GM19395 (cell line): ENCODE results near the gene HERC2.

ENCODE experiments used
- ATAC-seq: cut with Tn5 transposase; IDR thresholded peaks from one replicate; pipeline ENCODE4 v1.9.1; 2021; ENCODE audit warnings: mild to moderate bottlenecking, moderate library complexity; ENCODE audit not compliant: unreplicated experiment

HERC2 gene

DNA sequence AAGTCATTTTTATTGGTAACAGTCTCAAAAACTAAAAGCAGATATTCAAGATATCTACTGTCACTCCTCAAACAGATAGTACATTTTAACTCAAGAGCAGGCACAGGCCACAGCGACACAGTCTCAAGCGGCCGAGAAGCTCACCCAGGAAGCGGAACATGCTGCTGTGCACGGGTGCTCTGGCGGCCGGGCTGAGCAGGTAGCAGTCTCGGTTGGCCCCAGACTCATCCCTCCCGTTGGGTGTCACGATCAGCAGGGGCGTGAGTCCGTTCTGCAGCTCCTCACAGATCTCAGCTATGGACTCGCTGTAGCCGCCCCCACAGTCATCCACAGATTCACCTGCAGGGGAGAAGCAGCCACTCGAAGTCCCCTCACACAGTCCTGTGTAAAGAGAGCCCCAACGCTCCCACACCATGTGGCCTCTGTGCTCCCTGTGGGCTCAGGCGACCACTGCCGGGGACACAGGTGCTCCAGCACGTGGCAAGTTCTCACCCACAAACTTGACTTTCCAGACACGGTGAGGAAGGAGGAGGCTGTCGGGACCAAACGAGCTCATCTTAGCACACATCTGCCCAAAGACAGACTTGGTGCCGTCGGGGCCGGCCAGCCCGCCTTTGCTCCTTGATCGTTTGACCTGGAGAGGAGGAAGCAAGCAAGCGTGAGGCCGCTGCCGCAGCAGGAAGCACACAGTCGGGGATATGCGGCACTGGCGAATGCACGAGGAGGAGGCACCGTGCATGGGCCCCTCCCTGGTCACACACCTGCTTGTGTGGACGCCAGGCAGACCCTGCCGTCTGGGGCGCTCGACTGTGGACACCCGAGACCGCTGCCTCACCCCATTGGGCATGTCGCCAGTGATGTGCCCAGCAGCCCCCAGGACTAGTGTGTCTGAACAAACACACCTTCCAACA, 205.2 kb downstream of the HERC2 start:
- ATAC-seq = no peak

DNA sequence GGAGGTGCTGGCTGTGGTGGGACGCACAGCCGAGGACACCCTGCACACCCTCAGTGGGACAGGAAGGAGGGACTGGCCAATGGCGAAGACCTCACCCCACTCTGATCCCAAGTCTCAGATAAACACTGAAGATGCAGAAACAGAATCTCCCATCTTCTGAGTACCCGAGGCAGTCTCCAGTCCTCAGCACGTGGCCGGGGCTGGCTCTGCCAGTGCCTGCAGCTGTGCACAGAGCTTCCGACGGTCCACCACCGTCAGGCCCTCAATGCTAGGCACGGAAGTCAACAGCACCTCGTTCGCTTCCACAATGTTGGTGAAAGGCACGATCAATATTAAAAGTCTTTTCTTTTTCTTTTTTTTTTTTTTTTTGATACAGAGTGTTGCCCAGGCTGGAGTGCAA, 206.1 kb downstream of the HERC2 start:
- no peak for ATAC-seq

- no peak for ATAC-seq
These were observed 207.0 kb downstream of the HERC2 start for GRCh38 chr15:28114721-28115622.

- ATAC-seq = no peak
These were observed 207.9 kb downstream of the HERC2 start for GRCh38 chr15:28114114-28114455.

- no peak for ATAC-seq
These were observed 208.4 kb downstream of the HERC2 start for GRCh38 chr15:28113394-28114113.

DNA sequence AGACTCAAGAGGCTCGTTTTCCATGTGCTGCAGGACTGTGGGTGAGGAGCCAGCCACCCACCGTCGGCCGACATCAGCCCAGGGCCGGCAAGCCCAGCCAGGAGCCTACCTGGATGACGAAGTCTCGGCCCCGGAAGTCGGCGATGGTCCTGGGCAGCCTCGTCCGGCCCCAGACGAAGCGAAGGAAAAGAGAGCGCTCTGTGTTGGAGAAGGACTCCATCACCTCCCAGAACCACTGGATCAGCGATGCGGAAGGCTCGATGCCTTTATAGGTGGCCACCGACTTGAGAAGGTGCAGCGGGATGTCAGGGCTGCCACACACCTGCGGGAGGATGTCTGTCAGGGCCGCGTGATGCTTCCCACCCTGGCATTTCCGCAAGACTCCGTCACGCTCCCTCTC, 209.0 kb downstream of the HERC2 start:
- no peak for ATAC-seq

DNA sequence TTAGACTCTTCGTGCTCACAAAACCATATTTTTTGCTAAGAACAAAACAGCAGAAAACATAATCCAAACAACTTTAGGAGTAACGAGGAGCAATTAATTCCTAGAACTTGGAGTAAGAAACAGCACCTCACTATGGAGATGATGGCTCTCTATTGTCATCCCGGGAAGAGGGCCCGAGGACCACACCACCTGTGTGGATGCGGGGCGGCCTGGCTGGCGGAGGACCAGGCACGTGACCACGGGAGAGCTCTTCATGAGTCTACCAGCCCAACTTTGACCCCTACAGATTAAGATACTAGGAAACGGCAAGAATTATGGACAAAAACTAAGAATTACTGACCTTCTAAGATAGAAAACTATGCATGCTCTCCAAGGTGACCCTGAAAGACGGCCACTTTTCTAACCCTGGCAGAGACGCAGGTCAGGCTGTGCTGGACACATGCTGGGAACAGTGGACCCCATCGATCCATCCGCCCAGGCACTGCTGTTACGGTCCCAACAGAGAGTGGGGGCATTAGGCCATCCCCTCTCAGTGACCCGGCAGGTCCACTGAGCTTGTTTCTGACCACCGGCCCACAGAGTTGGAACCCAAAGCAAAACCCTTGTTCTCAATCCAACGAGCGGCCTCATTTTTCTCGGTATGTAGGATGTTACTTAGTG, 209.7 kb downstream of the HERC2 start:
- no peak for ATAC-seq

DNA sequence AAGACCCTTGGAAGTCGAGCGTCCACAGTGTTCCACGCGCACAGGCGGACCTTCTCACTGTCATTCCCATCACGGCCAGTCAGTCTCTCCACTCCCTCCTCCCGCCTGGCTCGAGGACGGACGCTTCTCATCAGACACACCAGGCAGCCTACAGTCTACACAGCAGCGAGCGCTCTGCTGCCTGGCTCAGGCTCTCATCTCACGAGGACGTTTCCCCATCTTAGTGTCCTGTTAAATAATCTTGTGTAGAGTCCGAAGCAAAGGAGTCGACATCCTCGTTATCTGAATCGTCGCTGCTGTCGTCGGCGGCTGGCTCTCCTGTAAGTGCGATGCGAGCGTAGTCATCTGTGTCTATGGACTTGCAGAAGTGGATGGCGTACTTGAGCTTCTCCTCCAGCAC, 210.4 kb downstream of the HERC2 start:
- ATAC-seq = no peak

DNA sequence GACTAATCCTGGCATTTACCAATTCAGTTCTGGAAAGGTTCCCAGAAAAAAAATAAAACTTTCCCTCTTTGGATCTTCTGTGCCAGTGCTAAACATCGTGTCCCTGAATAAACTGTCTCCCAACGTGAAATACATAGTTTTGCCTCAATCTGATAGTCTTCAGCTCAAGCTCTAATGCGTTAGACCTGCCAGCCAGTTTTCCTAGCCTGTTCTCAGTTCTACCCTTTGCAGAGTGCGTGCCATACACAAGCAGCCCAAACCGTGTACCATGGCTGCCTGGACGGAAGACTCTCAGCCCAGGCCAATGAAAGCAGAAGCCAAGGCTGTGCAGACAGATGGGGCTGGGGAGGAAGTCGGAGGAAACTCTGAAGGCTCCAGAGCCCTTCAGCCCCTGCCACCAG, 211.5 kb downstream of the HERC2 start:
- ATAC-seq = no peak

DNA sequence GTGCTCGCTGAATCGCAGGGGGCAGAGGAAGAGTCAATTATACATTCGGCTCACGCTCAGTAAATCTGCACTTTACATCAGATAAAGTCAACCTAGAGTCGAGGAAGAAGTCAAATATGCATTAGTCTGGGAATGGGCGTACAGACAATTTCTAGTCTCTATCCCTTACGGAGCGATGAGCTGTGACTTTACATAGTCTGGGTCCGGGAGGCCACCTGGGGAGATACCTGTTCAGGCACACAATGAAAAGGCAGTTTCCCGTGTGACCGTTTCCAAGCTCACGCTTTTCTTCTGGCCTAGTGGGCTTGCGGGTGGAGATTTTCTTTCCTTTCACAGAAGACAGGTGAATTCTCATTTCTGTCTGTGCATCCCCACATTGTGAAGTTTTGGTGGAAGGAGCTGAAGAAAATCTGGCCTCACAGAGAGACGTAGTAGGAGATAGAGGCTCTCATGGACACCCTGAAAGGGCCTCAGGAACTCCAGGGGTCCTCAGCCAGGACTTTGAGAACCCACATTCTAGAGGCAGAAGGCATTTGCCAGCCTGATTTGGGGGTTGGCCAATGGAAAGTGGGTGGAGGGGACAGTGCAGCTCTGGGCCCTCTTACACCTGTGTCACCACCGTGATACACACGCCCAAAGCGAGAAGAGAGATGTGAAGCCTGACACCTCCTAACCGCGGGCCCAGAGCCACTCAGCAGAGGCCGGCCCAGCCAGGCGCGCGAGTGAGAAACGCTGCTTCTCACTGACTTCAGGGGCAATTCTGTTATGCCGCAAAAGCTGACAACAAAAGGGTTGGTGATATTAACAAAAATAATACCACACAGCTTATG, 212.1 kb downstream of the HERC2 start:
- ATAC-seq = no peak

DNA sequence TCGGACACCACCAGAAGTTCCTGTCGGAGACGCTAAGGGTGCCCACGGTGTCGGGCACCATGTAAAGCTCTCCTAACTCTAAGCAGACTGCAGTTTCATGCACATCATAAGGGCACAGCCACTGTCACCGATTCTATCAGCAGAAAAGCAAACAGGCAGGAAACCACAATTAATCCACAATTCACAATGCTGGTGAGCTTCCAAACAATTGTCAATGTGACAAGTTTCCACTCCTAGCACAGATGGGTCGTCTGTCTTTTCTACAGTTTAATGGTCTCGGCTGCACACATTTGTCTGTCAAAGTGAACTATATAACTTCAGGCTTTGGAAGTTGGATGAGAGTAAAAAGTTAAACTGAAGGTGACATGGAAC, 214.1 kb downstream of the HERC2 start:
- ATAC-seq = no peak

DNA sequence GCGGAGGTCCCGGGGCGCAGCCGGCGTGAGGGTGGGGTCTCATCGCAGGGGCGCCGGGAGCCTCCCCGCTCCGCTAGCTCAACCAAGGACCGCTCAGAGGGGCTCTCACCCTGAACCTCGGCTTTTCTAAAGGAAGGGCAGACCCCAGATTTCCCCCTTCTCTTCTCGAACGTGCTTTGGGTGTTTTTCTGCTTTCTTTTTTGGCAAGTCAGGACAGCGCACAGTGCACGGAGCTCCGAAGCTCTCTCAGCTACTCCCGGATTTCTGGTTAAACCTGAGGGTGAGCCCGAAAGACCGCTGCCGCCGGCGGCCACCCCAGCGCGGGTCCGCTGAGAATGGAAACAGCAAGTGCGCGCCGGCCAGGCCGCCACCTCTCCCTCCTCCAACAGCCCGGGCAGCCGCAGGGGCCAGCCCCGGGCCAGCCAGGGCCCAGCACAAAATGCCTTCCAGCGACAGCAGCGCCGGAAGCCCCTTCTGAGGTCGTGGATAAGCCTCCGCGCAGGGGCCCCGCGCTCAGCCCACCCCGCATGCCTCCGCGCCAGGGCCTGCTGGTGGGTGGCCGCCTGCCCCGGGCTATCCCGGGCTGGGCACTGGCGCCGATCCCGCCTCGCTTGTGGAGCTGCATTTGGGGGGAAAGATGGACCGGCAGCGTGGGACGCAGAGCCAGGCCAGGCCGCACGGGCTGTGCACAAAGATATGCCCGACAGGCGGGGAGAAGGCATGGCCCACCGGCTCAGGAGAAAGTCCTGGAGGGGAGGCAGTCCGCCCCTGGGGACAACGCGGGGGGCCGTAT, 214.7 kb downstream of the HERC2 start:
- ATAC-seq = no peak

DNA sequence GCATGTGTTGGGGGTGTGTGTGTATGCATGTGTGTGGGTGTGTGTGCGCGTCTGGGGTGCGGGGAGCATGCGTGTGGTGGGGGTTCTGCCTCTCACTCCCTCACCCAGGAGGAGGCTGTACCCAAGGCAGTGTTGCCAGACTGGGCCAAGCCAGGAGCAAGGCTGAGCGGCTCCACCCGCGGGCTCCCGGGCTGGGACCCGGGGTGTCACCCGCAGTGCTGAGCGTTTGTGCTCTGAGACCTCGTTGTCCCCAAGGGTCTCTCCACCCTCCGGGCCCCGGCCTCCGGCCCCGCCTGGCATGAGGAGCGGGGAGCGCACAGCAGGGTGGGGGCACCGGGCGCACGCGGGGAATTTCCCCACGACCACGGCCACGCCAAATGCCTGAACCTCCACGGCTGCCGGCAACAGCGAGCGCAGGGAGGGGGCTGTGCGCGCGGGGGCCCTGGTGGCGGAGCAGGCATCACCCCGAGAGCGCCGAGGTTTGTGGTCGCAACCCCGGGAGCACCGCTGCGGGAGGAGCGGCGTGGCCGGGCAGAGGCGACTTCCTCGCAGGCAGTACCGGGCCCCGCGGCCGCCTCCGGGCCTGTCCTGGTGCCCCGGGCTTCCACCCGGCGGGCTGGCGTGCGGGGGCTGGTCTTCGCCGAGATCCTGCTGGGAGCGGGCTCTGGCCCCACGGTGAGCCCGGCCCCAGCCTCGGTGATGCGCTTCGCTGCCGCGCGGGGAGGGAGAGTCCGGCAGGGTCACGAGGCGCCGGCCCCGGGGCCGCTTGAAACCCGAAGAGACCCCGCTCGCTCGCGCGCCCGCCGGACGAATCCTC, 215.5 kb downstream of the HERC2 start:
- no peak for ATAC-seq

DNA sequence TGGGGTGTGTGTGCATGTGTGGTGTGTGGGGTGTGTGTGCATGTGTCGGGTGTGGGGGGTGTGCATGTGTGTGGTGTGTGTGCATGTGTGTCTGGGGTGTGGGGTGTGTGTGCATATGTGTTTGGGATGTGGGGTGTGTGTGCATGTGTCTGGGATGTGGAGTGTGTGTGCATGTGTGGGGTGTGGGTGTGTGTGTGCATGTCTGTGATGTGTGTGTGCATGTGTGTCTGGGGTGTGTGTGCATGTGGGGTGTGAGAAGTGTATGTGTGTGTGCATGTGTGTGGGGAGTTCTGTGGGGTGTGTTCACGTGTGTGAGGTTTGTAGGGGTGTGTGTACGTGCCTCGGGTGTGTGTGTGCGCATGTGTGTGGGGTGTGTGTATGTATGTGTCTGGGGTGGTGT, 216.2 kb downstream of the HERC2 start:
- no peak for ATAC-seq

- ATAC-seq = no peak
These were observed 216.7 kb downstream of the HERC2 start for GRCh38 chr15:28105224-28105791.

DNA sequence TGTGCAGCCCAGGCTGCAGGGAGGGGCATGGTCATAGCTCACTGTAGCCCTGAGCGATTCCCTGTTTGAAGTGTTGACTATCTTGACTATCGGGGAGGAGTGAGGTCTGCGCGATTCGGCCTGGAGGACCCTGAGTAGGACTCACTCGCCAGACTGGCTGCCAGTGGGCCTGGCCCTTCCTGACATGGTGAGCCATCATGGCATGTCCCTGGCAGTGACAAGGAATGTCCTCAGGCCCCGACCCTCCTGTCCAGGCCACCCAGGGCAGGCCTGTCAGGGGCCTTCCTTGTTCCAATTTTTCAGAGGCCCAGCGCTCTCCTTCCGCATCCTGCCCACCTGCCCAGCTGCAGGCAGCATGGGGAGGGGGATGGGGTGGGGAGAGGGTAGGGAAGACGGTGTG, 217.7 kb downstream of the HERC2 start:
- no peak for ATAC-seq

GRCh38 chr15:28103831-28104230, 218.1 kb downstream of the HERC2 start:
- no peak for ATAC-seq

GRCh38 chr15:28101983-28102441, 220.0 kb downstream of the HERC2 start:
- no peak for ATAC-seq
